ENCODE data around the gene PBX3.
A peak's percentile ranks its signal among the peaks of the same experiment; 100 is the strongest.

PBX3 gene

GRCh38 chr9:125896964-125897363 is 149.8 kb downstream of the PBX3 start:
- Histone ChIP-seq H3F3A (ENCODE audit: low read depth) (peaks cover 4% of the 10 kb centered on the region; the same call in 1 of the 2 replicates), H4K20me1 (ENCODE audit: insufficient read depth, low read length, poor library complexity, severe bottlenecking) (peaks cover 44% of the 10 kb centered on the region), H3K4me1 (ENCODE audit: insufficient read depth, low read length, poor library complexity, severe bottlenecking) (peaks cover 84% of the 10 kb centered on the region), H3K36me3 (ENCODE audit: insufficient read depth, low read length) (no peaks in the 10 kb centered on the region), H3K9ac (ENCODE audit: low read depth, low read length, poor library complexity, severe bottlenecking) (no peak overlapping the region), H3K4me3 (ENCODE audit: low read length, poor library complexity, severe bottlenecking) (no peak overlapping the region), H2AFZ (ENCODE audit: low read length) (no peak overlapping the region), H3K9me3 (ENCODE audit: insufficient read depth, low read depth, low read length) (no peaks in the 10 kb centered on the region), H3K27me3 (ENCODE audit: insufficient read depth, low read length, poor library complexity, severe bottlenecking) (no peaks in the 10 kb centered on the region), H3K79me2 (ENCODE audit: insufficient read depth, low read length) (peaks cover 85% of the 10 kb centered on the region), H3K9me2 (replicated peaks; ENCODE audit: low read depth, low read length) (no peaks in the 10 kb centered on the region), H3K4me2 (ENCODE audit: low read depth, low read length, poor library complexity, severe bottlenecking) (peak overlapping the region; percentile 44)
- TF ChIP-seq EZH2phosphoT487 (IDR thresholded peaks at IDR 0.05; ENCODE audit: borderline replicate concordance) (no peak), CTCF (conservative IDR thresholded peaks at IDR 0.05; ENCODE audit: low read length) (no peak)

GRCh38 chr9:125897481-125897880 is 150.3 kb downstream of the PBX3 start:
- peaks cover 42% of the 10 kb centered on the region for H4K20me1 ChIP-seq (ENCODE audit: insufficient read depth, low read length, poor library complexity, severe bottlenecking)
- H3K36me3 ChIP-seq (ENCODE audit: insufficient read depth, low read length) = no peaks in the 10 kb centered on the region
- H3K4me2 ChIP-seq (ENCODE audit: low read depth, low read length, poor library complexity, severe bottlenecking) = peak overlapping the region; percentile 44
- H3K4me1 ChIP-seq (ENCODE audit: insufficient read depth, low read length, poor library complexity, severe bottlenecking) = peaks cover 84% of the 10 kb centered on the region
- H3K4me3 ChIP-seq (ENCODE audit: low read length, poor library complexity, severe bottlenecking) = no peak overlapping the region
- no peaks in the 10 kb centered on the region for H3K9me3 ChIP-seq (ENCODE audit: insufficient read depth, low read depth, low read length)
- H3F3A ChIP-seq (ENCODE audit: low read depth) = peaks cover 4% of the 10 kb centered on the region; the same call in 1 of the 2 replicates
- no peaks in the 10 kb centered on the region for H3K27me3 ChIP-seq (ENCODE audit: insufficient read depth, low read length, poor library complexity, severe bottlenecking)
- TF ChIP-seq EZH2phosphoT487 (IDR thresholded peaks at IDR 0.05; ENCODE audit: borderline replicate concordance) = no peak
- TF ChIP-seq CTCF (conservative IDR thresholded peaks at IDR 0.05; ENCODE audit: low read length) = no peak
- no peak overlapping the region for H2AFZ ChIP-seq (ENCODE audit: low read length)
- peaks cover 86% of the 10 kb centered on the region for H3K79me2 ChIP-seq (ENCODE audit: insufficient read depth, low read length)
- H3K9ac ChIP-seq (ENCODE audit: low read depth, low read length, poor library complexity, severe bottlenecking) = no peak overlapping the region
- no peaks in the 10 kb centered on the region for H3K9me2 ChIP-seq (replicated peaks; ENCODE audit: low read depth, low read length)

DNA sequence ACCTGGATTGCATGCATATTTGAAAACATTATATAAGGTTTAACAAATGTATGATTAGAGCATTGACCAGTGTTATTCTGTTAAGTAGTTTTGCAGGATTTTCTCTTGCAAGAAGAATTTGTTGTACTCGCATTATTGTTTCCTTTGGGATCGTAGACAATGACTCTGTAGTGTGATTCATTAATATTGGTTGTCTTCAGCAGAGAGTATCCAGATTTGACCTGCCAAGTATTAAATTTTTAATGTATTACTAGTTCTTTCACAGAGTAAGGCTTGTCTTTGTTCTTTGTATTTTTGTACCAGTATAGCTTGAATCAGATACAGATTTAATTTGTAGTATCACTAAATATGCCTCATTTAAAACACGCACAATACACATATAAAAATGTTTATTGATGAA is 155.0 kb downstream of the PBX3 start:
- H3K4me1 ChIP-seq (ENCODE audit: insufficient read depth, low read length, poor library complexity, severe bottlenecking) = peaks cover 83% of the 10 kb centered on the region
- no peaks in the 10 kb centered on the region for H3K9me2 ChIP-seq (replicated peaks; ENCODE audit: low read depth, low read length)
- no peaks in the 10 kb centered on the region for H4K20me1 ChIP-seq (ENCODE audit: insufficient read depth, low read length, poor library complexity, severe bottlenecking)
- H3K36me3 ChIP-seq (ENCODE audit: insufficient read depth, low read length) = no peaks in the 10 kb centered on the region
- no peak overlapping the region for H2AFZ ChIP-seq (ENCODE audit: low read length)
- peaks cover 81% of the 10 kb centered on the region for H3K79me2 ChIP-seq (ENCODE audit: insufficient read depth, low read length)
- peaks cover 7% of the 10 kb centered on the region; the same call in 1 of the 2 replicates for H3F3A ChIP-seq (ENCODE audit: low read depth)
- H3K9me3 ChIP-seq (ENCODE audit: insufficient read depth, low read depth, low read length) = no peaks in the 10 kb centered on the region
- TF ChIP-seq CTCF (conservative IDR thresholded peaks at IDR 0.05; ENCODE audit: low read length) (no peak), EZH2phosphoT487 (IDR thresholded peaks at IDR 0.05; ENCODE audit: borderline replicate concordance) (no peak)
- no peak overlapping the region for H3K9ac ChIP-seq (ENCODE audit: low read depth, low read length, poor library complexity, severe bottlenecking)
- H3K4me3 ChIP-seq (ENCODE audit: low read length, poor library complexity, severe bottlenecking) = no peak overlapping the region
- no peaks in the 10 kb centered on the region for H3K27me3 ChIP-seq (ENCODE audit: insufficient read depth, low read length, poor library complexity, severe bottlenecking)
- H3K4me2 ChIP-seq (ENCODE audit: low read depth, low read length, poor library complexity, severe bottlenecking) = peak overlapping the region; percentile 34
